Mesodermal cell (in vitro differentiated cells): ENCODE results near the gene PZP.
"Not testable (repeated sequence)": the region's sequence is repeated elsewhere in the genome, so short reads cannot be mapped to it uniquely, and the experiment has no call there.

Experiments
- H3K27ac ChIP-seq: 2 replicates; pipeline ENCODE4 v1.7.0; 2013; ENCODE audit warnings: mild to moderate bottlenecking, low read depth, low read length, moderate library complexity; ENCODE audit not compliant: severe bottlenecking
- H3K36me3 ChIP-seq: 2 replicates; pipeline ENCODE4 v1.7.1; 2013; ENCODE audit warnings: mild to moderate bottlenecking, low read length, moderate library complexity; ENCODE audit not compliant: control insufficient read depth, insufficient read depth
- H3K4me1 ChIP-seq: one replicate; pipeline ENCODE4 v1.7.1; 2013; ENCODE audit warnings: mild to moderate bottlenecking, low read length; ENCODE audit not compliant: insufficient read depth, control insufficient read depth, poor library complexity, severe bottlenecking
- H3K4me3 ChIP-seq: 2 replicates; pipeline ENCODE4 v1.7.0; 2013; ENCODE audit warnings: low read length, control low read depth, mild to moderate bottlenecking; ENCODE audit not compliant: insufficient read depth, poor library complexity, severe bottlenecking; ENCODE audit errors: extremely low read depth
- H3K9me3 ChIP-seq: 2 replicates; pipeline ENCODE4 v1.7.1; 2013; ENCODE audit warnings: mild to moderate bottlenecking, low read length, moderate library complexity; ENCODE audit not compliant: control insufficient read depth
- WGBS, 2 experiments: methylation state at CpG; one replicate each; pipeline ENCODE4 v1.1.5; 2013; ENCODE audit warnings: missing lambda C conversion rate in 2 of 2; ENCODE audit not compliant: insufficient coverage in 2 of 2; 5-methylcytosine and 5-hydroxymethylcytosine counted together

The PZP gene

GRCh38 chr12:9144730-9145106, 63.5 kb downstream of the PZP start:
- Histone ChIP-seq H3K4me1 (no peaks in the 10 kb centered on the region), H3K27ac (no peak overlapping the region), H3K36me3 (no peaks in the 10 kb centered on the region), H3K4me3 (no peak overlapping the region), H3K9me3 (peaks cover 17% of the 10 kb centered on the region)
- 86 to 88% methylated on average over 3 to 4 of the region's 4 CpGs for WGBS, 2 experiments

DNA sequence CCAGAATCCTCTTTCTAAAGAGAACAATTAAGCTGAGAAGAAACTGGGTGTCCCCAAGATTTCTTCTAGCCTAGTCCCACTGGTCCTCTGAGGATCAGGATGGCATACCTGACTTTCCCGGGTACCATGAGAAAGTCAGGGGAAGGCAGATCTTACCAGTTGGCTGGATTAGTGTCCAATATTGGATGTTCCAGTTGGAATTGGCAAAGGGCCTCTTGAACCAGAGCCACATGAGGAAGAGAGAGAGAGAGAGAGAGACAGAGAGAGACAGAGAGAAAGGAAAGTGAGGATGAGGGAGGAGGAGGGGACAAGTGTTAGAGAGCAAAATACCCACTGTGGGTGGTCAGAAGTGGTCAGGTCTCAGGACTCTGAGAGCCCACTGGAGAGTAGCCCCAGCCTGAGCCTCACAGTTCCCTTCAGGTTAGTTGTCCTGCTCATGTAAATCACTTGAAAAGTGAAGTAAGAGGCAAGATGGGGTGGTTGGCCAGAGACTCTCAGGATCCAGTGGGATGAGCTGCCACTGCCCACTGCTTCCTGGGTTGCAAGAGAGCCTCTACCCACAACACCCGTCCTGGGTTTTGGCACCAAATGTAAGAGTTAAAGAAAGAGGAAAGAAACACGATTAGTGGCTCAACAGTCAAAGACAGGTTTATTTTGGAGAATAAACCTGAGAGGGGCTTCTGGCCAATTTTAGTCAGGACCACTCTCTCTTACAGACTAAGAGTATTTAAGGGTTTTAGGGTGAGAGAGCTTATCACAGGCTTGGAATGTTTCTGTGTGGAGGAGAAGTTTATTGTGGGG, 64.1 kb downstream of the PZP start:
- no peak overlapping the region for H3K27ac ChIP-seq
- peaks cover 21% of the 10 kb centered on the region for H3K9me3 ChIP-seq
- H3K4me3 ChIP-seq, result no peak overlapping the region
- no peaks in the 10 kb centered on the region for H3K36me3 ChIP-seq
- H3K4me1 ChIP-seq, result no peaks in the 10 kb centered on the region
- WGBS, 2 experiments, result 82 to 92% methylated on average over 2 of the region's 3 CpGs

- H3K9me3 ChIP-seq, result peaks cover 21% of the 10 kb centered on the region
- no peak overlapping the region for H3K27ac ChIP-seq
- H3K4me3 ChIP-seq, result no peak overlapping the region
- no peaks in the 10 kb centered on the region for H3K36me3 ChIP-seq
- H3K4me1 ChIP-seq, result no peaks in the 10 kb centered on the region
- WGBS, 2 experiments, result 78 to 96% methylated on average over 2 of the region's 2 CpGs
Observed at GRCh38 chr12:9143137-9143536, 65.1 kb downstream of the PZP start.

DNA sequence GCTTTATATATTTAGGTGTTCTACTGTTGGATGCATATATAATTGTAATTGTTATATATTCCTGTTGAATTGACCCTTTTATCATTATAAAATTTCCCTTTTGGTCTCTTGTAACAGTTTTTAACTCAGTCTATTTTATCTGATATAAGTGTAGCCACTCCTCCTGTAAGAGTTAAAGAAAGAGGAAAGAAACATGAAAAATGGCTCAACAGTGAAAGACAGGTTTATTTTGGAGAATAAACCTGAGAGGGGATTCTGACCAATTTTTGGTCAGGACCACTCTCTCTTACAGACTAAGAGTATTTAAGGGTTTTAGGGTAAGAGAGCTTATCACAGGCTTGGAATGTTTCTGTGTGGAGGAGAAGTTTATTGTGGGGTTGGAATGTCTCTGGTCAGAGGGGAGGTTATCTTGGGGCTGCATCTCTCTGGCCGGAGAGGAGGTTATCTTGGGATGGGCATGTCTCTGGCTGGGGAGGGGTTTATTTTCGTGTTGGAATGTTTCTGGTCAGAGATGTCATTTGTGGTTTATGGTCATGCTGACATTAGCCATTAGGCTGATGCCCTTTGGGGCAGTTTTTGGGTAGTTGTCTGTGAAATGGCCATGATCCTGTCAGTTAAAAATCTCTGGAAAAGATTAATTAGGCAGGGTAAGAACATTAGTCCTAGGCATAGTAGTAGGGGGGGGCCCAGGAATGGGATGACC, 68.5 kb downstream of the PZP start:
- 73 to 76% methylated on average over 2 of the region's 2 CpGs for WGBS, 2 experiments
- not testable (repeated sequence) for H3K36me3 ChIP-seq, H3K27ac ChIP-seq, H3K4me1 ChIP-seq, H3K4me3 ChIP-seq
- peaks cover 21% of the 10 kb centered on the region for H3K9me3 ChIP-seq

DNA sequence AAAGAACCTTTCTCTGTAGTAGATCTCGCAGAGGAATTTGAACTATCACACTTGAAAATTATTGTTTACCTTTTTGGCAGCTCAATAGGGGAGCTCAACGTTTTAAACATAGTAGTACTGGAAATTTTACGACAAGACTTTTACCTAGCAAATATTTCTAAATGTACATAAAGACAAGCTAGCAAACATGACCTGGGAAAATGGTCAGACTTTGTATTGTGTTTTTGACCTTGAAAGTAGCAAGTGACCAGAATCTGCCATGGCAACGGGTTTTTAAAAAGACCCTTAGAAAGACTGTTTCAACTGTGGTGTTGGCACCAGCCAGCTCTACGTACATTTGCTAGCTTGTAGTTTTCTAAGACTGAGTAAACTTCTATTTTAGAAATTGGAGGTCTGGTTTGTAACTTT, 72.3 kb downstream of the PZP start:
- Histone ChIP-seq H3K4me1 (no peaks in the 10 kb centered on the region), H3K4me3 (no peak overlapping the region), H3K36me3 (no peaks in the 10 kb centered on the region), H3K9me3 (peaks cover 11% of the 10 kb centered on the region), H3K27ac (no peak overlapping the region)
- WGBS, 2 experiments, result 83 to 100% methylated on average over 3 of the region's 5 CpGs

- Histone ChIP-seq H3K36me3 (no peaks in the 10 kb centered on the region), H3K9me3 (peaks cover 8% of the 10 kb centered on the region), H3K4me3 (no peak overlapping the region), H3K27ac (no peak overlapping the region), H3K4me1 (no peaks in the 10 kb centered on the region)
- WGBS, 2 experiments, result 90 to 95% methylated on average over 10 to 15 of the region's 16 CpGs
Observed at GRCh38 chr12:9134981-9135628, 73.1 kb downstream of the PZP start.

- Histone ChIP-seq H3K4me3 (no peak overlapping the region), H3K27ac (no peak overlapping the region), H3K9me3 (no peaks in the 10 kb centered on the region), H3K36me3 (no peaks in the 10 kb centered on the region), H3K4me1 (no peaks in the 10 kb centered on the region)
- no CpG with 5 or more reads among the region's 1 CpG for WGBS, 2 experiments
Observed at GRCh38 chr12:9133216-9133916, 74.8 kb downstream of the PZP start.

- H3K4me1 ChIP-seq, result no peaks in the 10 kb centered on the region
- no peak overlapping the region for H3K4me3 ChIP-seq
- WGBS, 2 experiments, result 73 to 78% methylated on average over 1 of the region's 1 CpG
- no peak overlapping the region for H3K27ac ChIP-seq
- no peaks in the 10 kb centered on the region for H3K9me3 ChIP-seq
- H3K36me3 ChIP-seq, result no peaks in the 10 kb centered on the region
Observed at GRCh38 chr12:9132008-9132535, 76.1 kb downstream of the PZP start.

DNA sequence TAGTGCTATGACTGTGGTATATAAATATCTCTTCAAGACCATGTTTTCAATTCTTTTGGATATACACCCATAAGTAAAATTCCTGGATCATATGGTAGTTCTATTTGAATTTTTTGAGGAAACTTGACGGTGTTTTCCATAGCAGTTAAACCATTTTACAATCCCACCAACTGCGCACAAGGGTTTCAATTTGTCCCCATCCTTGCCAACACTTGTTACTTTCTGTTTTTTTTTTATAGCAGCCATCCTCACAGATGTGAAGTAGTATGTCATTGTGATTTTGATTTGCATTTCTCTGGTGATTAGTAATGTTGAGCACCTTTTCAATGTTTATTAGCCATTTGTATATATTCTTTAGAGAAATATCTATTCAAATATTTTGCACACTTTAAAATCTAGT, 78.0 kb downstream of the PZP start:
- Histone ChIP-seq H3K27ac (no peak overlapping the region), H3K4me3 (no peak overlapping the region), H3K4me1 (no peaks in the 10 kb centered on the region), H3K36me3 (no peaks in the 10 kb centered on the region), H3K9me3 (no peaks in the 10 kb centered on the region)
- WGBS, 2 experiments, result 0% methylated on average over 1 of the region's 2 CpGs; no CpG with 5 or more reads in 1 of the 2 experiments

GRCh38 chr12:9127936-9128663, 80.1 kb downstream of the PZP start:
- Histone ChIP-seq H3K27ac (no peak overlapping the region), H3K36me3 (no peaks in the 10 kb centered on the region), H3K4me1 (no peaks in the 10 kb centered on the region), H3K4me3 (no peak overlapping the region), H3K9me3 (no peaks in the 10 kb centered on the region)
- 93 to 95% methylated on average over 25 to 31 of the region's 36 CpGs for WGBS, 2 experiments
